Esophagus squamous epithelium (tissue), 4 donors: Measurements from ENCODE around the gene MCAM.

Experiments
- CTCF ChIP-seq, 6 experiments: fragments of 450-650 bp in 4 of 6; fragments of 200-600 bp in 2 of 6; sonication (generic) in 2 of 6; IDR thresholded peaks; one replicate each; pipeline ENCODE4 v1.5.1; 2016 to 2019; ENCODE audit warnings: antibody characterized with exemption in 6 of 6, mild to moderate bottlenecking in 4 of 6, moderate library complexity in 4 of 6
- POLR2A ChIP-seq, 4 donors: fragments of 450-650 bp; IDR thresholded peaks; one replicate each; pipeline ENCODE4 v1.6.1; 2017; ENCODE audit warnings: antibody characterized with exemption in 4 of 4, mild to moderate bottlenecking in 4 of 4, moderate library complexity in 3 of 4

GRCh38 chr11:119337581-119338317, 20.8 kb upstream of the MCAM start:
- no peak for TF ChIP-seq POLR2A (IDR thresholded peaks at IDR 0.05)
- no peak for TF ChIP-seq CTCF (IDR thresholded peaks at IDR 0.05)
